TTC549 (cell line): ENCODE results near the gene MLPH.

Source experiments
- FAIRE-seq: peaks from 2 replicates; lab custom pipeline; 2012; peaks lifted over from hg19 to GRCh38; lab: Jason Lieb, UNC

Gene MLPH, protein sequence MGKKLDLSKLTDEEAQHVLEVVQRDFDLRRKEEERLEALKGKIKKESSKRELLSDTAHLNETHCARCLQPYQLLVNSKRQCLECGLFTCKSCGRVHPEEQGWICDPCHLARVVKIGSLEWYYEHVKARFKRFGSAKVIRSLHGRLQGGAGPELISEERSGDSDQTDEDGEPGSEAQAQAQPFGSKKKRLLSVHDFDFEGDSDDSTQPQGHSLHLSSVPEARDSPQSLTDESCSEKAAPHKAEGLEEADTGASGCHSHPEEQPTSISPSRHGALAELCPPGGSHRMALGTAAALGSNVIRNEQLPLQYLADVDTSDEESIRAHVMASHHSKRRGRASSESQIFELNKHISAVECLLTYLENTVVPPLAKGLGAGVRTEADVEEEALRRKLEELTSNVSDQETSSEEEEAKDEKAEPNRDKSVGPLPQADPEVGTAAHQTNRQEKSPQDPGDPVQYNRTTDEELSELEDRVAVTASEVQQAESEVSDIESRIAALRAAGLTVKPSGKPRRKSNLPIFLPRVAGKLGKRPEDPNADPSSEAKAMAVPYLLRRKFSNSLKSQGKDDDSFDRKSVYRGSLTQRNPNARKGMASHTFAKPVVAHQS

DNA sequence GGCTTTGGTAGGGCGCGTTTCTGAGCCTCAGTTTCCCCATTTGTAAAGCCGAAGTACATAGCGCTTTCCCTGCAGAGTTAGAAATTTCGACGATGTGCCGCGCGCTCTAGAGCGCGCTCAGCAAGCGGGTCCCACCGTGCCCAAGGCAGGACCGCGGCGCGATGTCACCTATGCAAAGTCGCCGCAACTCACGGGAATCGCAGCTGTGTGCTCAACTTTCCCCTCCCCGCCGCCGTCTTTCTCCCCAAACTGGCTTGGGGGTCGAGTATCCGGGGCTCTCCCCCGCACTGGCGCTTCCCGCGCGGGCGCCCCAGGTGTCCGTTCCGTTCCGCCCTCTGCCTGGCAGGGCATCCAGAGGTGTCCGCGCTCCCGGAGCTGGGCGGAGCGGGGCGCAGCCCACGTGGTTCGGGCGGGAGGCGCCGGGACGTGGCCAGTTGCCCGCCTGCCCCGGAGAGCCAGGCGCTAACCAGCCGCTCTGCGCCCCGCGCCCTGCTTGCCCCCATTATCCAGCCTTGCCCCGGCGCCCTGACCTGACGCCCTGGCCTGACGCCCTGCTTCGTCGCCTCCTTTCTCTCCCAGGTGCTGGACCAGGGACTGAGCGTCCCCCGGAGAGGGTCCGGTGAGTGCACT, at the start of gene MLPH:
Gene MLPH (plus strand): TSS at position 433 of the 630 bp plus-strand sequence. CDS start 6,176 bp downstream, outside the sequence.
- no peak for FAIRE-seq

DNA sequence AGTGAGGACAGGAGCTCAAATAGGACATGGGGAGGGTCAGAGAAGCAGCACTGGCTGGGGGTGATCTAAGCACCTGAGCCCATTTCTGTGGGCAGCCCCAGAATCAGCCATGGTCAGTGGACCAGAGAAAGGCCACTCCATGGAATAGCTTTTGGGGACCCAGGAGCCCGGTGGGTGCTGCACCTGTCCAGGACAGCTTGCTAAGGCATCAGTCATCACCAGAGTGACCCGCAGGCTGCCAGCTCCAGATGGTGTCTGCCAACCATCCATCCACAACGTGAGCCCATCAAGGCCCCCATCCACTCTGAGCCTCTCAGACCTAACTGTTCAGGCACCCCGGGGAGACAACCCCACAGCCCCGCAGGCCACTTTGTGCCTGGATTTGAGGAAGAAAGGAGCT, 49.5 kb upstream of the MLPH start:
- FAIRE-seq, result no peak

DNA sequence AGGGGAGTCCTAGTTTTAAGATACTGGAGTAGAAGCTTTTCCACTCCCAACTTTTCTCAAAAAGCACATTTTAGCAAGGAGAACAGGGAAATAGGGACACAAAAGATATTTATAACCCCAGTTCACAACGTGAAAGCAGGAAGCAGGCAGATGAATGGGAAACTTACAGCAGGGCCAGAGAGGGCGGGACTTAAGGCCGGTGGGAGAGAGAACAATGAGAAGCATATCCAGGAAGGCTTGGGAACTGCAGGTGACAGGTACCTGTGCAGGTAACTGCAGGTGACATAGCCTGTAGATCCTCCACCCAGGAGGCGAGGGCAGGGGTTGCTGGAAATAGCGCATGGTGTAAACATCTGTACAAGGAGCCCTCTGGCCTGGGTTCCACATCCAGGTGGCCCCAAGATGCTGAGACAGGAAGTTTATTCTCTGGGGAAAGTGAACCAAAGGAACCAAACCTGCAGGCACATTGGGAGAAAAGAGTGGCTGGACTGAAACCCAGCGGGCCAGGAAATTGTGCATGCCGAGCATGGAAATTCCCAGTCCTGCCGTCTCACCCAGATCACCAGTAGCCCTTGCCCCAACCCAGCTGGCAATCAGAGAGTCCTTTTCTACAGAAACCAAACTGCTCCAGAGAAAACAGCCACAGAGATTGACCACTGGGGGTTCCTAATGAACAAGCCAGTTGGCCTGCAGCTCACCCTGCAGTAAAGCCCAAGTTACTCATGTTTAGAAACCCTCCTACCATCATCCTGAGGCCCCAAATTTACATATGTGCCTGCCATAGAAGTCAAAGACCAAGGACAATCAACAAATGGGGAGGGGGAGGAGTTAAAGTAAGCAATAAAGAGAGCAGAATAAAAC, 48.7 kb upstream of the MLPH start:
- no peak for FAIRE-seq

DNA sequence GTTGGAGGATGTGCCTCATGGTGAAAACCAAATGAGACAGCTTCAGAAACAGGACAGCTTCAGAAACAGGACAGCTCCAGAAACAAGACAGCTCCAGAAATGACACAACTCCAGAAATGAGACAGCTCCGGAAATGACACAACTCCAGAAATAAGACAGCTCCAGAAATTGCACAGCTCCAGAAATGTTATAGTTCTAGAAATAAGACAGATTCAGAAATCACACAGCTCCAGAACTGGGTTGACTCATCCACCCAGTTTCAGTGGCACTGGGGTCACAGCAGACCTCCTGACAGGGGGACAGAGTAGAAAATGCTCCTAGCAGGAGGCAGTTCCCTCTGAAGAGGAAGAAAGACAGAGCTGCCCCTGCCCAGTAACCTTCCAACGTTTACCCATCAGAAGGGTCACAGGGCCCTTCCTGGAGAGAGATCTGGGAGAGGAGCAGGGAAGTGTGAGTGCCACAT, 46.2 kb upstream of the MLPH start:
- no peak for FAIRE-seq

DNA sequence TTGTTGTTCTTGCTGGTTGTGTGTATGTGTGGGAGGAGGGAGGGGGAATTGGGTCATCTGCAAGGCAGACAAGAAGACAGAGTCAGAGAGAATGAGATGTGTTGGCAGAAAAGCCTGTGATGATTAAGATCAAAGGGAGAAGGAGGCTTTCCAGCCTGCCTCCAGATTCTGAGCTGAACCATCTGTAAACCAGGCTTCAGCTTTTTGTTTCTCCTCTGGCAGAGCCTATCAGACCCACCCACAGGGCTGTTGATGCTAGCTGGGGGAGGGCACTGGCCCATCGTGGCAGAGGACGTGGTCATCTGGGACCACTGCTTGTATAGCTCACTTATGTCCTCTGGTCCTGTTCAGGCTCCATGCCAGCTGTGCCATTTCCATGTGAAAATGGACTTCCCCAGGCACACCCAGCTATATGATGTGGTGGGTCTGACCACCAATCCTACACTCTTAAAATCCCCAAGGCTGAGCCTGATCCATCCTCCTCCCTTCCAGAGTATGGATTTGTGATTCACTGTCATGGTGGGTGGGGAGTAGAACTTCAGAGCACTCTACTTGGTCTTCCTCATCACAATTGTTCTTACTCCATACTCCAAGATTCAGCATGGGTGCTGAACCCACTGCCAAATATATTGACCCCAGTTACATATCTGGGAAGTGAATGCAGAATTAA, 45.3 kb upstream of the MLPH start:
- no peak for FAIRE-seq

DNA sequence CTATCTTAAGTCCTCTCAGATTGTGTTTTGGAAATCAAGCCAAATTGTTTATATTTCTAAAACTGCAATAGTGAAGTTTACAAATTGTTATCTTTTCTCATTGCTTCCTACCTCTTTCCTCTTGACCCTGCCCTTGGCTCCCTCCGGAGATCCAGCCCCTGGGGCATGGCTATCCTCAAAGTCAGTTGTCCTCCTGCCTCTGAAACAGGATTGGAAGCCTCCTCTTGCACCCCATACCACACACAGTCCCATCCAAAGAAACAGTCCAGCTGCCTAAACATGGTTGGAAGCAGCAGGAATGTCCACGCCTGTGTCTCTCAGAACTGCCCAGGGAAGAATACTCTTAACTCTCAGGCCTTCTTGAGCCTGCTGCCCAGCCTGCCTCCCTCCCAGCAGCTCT, 43.0 kb upstream of the MLPH start:
- no peak for FAIRE-seq

DNA sequence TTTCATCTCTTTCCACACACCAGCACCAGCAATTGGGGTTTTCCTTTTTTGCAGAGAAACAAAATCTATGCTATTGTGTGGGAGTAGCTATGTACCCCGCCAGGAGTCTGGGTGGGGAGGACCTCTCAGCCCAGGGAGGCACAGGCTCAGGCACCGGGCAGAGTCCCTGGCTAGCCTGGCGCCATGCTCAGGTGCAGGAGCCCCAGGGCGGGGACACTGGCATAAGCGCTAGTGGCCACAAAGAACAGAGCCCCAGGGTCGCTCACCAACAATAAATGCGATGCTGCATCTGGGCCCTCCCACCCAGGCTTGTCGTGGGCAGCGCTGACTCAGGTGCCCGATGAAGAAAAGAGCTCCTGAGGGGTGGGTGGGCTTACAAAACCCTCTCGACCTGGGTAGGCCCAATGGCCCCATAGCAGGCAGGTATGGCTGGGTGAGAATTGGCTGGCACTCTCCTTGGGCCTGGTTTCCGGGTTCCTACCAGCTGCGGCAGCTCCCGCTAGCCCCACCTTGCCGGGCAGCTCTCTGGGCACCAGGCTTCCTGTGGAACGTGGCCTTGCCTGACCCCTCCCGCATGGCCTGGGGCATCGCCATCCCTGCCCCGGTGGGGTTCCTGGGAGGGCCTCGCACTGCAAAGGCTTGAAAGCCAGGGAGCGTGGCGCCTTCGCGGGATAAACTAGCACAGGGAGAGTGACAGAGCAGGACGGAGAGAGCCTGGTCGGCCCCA, 41.3 kb upstream of the MLPH start:
- FAIRE-seq, result no peak

- FAIRE-seq, result no peak
Measured at GRCh38 chr2:237446338-237446665, 40.7 kb upstream of the MLPH start.

- FAIRE-seq, result no peak
Measured at GRCh38 chr2:237447496-237447895, 39.6 kb upstream of the MLPH start.

GRCh38 chr2:237448171-237448570, 38.9 kb upstream of the MLPH start:
- no peak for FAIRE-seq

DNA sequence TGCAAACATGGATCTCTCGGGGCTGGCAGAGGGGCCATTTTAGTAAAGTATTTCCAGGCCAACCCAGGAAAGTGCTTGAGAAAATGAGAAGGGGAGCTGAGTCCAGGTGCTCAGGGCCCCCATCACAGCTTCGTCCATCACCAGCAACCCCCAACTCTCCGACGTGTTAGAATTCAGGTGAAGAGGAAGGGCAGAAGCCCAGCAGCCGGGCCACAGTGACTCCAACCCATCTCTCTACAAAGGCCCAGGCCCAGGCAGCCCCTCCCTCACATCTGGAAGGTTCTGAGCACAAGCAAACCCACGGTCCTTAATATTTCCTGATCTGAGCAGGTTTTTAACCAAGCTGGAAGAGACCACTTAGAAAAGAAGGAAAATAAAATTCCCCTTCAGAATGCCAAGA, 38.4 kb upstream of the MLPH start:
- FAIRE-seq, result no peak

- FAIRE-seq, result no peak
Measured at GRCh38 chr2:237449193-237449881, 37.7 kb upstream of the MLPH start.

DNA sequence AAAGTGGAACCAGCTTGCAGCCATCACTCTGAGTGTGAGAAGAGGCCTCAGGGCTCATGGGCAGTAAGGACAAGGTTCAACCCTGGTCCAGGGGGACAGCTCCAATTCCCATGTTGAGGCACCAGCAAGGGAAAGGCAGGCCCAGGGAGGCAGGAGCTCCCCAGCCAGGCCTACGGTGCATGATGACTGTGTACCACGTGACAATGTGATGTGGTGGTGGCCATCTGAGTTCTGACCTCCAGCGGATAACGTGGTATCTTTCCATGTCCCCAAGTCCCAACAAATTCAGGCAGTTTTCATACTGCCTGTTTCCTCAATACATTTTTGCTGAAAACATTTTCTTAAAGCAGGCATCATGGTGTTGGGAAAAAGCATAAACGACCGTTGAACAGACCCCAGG, 36.9 kb upstream of the MLPH start:
- no peak for FAIRE-seq

DNA sequence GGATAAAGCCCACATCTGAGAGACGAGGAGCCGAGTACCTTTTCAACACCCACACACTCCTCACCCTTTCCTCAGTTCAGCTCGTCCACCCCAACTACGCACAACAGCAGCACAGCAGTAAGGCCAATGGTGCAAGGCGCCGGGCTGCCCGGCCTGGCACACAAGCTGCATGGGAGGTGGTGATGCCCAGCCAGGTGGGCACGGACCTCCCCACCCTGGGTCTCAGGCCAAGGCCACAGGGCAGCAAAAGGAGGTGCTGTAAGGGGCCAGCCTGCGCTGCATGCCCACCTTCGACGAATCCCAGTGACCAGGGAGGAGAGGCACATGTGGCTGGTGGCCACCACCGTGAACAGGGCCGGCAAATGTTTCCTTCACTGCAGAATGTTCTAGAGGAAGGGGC, 36.5 kb upstream of the MLPH start:
- FAIRE-seq, result no peak

DNA sequence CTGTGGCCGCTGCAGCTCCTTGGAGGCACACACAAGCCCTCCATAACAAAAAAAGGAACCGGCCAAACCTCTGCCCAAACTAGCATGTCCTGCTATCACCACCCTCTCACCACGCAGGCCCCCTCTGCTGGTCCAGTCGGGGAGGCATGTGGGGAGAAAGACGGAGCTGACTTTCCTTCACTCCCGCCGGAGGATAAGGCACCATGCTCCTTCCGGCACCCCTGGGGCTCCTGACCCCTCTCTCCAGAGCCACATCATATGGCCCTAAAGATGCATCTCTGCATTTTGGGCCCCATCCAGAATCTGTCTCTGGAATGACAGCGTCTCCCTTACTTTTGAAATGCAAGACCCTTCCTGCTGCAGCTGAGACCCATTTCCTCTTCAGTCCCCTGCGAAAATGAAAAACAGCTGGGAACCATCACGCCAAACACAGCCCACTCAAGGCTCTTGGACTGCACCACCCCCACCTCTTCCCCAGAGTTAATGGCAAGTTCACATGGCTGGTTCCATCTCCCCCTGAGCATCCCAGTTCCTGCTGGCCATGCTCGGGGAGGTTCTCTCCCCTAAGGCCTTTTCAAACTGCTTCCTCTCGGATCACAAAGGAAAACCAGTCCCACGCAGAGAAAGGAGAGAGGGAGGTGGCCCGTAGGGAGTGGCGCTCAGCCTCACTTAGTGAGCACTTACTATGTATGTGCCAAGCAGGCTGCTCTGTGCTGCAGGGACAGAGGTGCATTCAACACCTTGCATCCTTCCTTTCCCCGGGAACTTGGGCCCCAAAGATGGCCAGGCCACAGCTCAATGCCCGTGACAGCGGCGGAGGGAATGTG, 35.2 kb upstream of the MLPH start:
- no peak for FAIRE-seq

- FAIRE-seq, result no peak
Measured at GRCh38 chr2:237452861-237453260, 34.2 kb upstream of the MLPH start.

GRCh38 chr2:237453671-237454070, 33.4 kb upstream of the MLPH start:
- FAIRE-seq, result no peak

DNA sequence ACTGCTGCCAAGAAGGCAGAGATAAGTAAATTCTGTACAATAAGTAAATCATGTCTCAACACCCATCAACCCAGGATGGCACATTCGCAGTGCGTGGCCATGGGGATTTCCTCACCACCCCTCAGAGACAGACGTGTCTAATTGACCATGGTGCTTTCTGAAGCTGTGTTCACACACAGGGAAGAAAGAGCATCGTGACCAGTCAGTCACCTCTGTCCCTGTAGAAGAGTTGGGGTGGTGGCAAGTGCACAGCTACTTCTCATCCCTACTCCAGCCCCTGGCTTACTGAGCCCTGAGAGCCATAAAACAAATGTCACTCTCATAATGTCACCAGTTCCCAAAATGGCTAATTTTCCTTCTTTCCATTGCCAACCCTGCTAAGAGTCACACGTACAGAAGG, 31.3 kb upstream of the MLPH start:
- no peak for FAIRE-seq

DNA sequence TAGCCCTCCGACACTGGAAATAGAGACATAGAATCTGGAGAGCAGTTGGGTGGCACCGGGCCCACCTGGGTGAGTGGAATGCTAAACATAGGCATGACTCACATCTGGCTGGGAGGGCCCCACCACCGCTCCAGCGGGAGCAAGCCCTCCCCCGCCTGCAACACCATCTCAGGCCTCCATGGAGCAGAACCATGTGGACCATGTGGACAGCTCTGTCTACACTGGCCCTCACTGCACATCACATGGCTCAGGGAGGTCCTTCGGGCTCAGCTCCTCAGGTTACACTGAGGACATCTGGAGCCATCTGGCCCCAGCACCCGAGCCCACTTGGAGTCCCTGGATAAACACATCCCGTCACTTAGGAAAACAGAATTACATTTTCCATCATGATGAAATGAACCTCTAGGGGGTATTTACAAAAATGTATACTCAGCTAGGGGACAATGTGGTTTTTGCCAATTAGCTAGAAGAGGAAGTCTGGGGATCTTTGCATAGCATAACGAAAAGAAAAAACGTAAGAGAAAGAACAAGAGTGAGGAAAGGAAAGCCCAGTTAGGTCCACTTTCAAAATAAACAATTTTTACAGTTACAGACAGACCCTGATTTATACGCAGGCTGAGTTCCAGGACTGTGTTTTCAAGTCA, 30.7 kb upstream of the MLPH start:
- FAIRE-seq, result no peak
